Motor neuron (in vitro differentiated cells): ENCODE results near the gene ZNF620. TPM values are rescaled to one million over a fixed set of nuclear protein-coding genes. Genes with fewer than 3 reads are reported as not detected.

Experiments
- ATAC-seq, 8 experiments: fragments of 200-7000 bp; cut with Tn5 transposase; replicated peaks in 6 of 8; 2 replicates each; pipeline ENCODE4 v1.8.0; 2021; ENCODE audit warnings: mild to moderate bottlenecking in 8 of 8, moderate library complexity in 8 of 8
- H3K27ac ChIP-seq, 2 donors: fragments of 250-450 bp; sonication (Bioruptor Pico); 2 replicates each; pipeline ENCODE4 v1.9.0; 2021; ENCODE audit warnings: antibody characterized with exemption in 2 of 2, mild to moderate bottlenecking in 2 of 2, moderate library complexity in 1 of 2
- H3K4me1 ChIP-seq, 2 donors: fragments of 250-450 bp; sonication (Bioruptor Pico); replicated peaks in 1 of 2; 2 replicates each; pipeline ENCODE4 v1.6.1; 2021; ENCODE audit warnings: antibody characterized with exemption in 2 of 2, mild to moderate bottlenecking in 2 of 2, moderate library complexity in 1 of 2
- H3K4me3 ChIP-seq, 5 donors: fragments of 250-450 bp; sonication (Bioruptor Pico); 2 replicates each; pipeline ENCODE4 v1.9.0; 2021; ENCODE audit warnings: antibody characterized with exemption in 5 of 5, mild to moderate bottlenecking in 5 of 5, moderate library complexity in 4 of 5
- WGBS, 10 experiments: fragments of 450-650 bp; shearing (Covaris generic); methylation state at CpG; one replicate each; pipeline ENCODE4 v1.0.0; 2022; 5-methylcytosine and 5-hydroxymethylcytosine counted together
- in situ Hi-C, 9 experiments: fragments of 400-800 bp; cut with MboI; loops; one replicate each; pipeline ENCODE4 v1.15.0; 2021; ENCODE audit warnings: low sequenced_read_pairs in 9 of 9, low pct_unique_long_range_greater_than_20kb in 2 of 9; ENCODE audit not compliant: unreplicated experiment in 9 of 9
- total RNA-seq, 8 experiments: library from RNA; unstranded; fragments of 300-600 nt; gene quantifications; 2 replicates each; pipeline versions ENCODE4 v1.2.3 to v1.2.4, GENCODE V29; 2022

ZNF620 gene
- total RNA-seq, 8 experiments from 2014 or later, result 1.0 to 19.7 (median 10.2) TPM

DNA sequence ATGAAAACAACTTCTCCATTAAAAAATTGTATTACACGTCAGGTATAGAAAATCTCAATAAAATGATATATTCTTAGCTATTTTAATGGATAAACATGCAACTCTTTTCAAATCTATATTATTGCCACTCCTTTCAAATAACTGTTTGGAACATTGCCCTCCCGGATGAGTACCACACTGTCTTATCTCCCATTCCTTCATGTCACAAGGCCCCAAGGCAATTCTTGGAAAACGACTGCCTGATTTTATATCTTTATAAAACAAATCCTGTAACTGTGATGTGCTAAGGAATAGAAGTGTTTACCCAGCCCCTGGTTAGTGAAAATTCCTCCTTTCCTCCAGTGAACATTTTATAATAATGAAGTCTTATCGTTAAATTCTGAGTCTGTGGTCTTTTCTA lies 35.1 kb upstream of the ZNF620 start:
- no peak for ATAC-seq
- Histone ChIP-seq H3K4me3 (no peak overlapping the region), H3K4me1 (no peaks in the 10 kb centered on the region), H3K27ac (no peak overlapping the region)
- WGBS, 10 experiments, result 69 to 100% (median 86%) methylated on average over 1 to 4 of the region's 4 CpGs
- in situ Hi-C loops, result no loop called here

DNA sequence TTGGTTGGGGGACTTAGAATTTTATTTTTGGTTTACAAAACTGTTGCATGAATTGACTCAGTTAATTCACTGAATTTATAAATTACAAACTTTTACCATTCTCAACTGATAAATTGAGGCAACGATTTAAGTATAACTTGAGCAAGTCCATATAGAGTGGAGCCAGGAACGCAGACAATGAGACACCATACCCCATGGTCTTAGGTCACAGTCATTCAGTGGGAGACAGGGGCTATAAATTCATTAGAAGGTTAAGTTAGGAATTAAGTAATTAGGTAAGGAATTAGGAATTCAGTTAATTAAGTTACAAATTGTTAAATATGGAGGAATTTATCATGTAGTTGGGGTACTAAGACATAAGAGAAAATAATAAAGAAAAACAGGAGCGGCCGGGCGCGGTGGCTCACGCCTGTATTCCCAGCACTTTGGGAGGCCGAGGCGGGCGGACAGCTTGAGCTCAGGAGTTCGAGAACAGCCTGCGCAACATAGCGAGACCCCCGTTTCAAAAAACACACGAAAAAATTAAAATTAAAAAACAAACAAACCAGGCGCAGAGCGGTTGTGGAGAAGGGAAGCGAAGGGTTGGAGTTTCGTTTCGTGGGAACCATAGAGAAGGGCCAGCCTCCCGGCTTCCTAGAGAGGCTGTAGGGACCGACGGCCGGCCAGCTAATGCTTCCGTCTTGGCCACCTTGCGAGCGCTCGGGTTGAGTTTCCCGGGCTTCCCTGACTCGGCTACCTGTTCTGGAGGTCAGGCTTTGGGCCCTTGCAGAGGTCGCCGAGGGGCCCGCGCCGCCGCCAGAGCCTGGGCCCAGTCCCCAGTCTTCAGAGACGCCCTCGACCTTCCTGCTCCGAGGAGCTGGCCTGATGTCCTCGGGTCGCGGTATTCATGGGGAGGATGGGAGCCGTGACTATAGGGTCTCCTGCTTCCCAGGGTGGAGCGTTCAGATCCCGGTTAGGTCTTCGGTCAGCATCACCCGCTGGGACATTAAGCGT lies 29.1 kb upstream of the ZNF620 start, which contains the start of gene ZNF619:
Gene ZNF619, plus strand, starts transcription at position 645 of the 993 bp plus-strand sequence. CDS start 858 bp downstream, outside the sequence.
- H3K4me1 ChIP-seq, result peaks cover 0 to 4% of the 10 kb centered on the region in 2 donors
- H3K27ac ChIP-seq, result no peak within 1 kb of the TSS
- H3K4me3 ChIP-seq, result peak within 1 kb of the TSS; percentile 48 to 82 (median 57)
- in situ Hi-C loops, result no loop called here
- ATAC-seq, result peak; percentile 81 to 95 (median 92)
- WGBS, 10 experiments, result 2 to 89% (median 23%) methylated on average over 8 to 41 of the region's 48 CpGs

DNA sequence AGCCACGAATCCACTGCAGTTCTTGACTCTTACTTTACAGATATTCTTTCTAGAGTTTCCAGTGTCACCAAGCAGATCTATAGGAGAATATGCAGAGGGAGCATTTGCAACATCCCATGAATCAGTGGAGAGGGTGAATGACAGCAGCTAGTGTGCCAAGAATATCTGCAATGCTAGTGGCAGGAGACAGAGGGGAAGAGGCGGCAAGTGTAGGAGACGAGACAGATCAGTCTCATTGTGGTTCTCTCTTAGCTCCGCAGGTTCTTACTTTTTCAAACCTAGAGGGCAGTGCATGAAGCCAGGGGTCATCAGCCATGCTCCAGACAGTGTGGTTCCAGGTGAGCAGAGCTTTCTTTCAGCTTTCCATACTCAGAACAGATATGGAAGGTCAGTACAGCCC lies 28.2 kb upstream of the ZNF620 start:
- Histone ChIP-seq H3K4me3 (peak overlapping the region; percentile 48 to 82 (median 57)), H3K4me1 (peaks cover 0 to 4% of the 10 kb centered on the region in 2 donors), H3K27ac (no peak overlapping the region)
- ATAC-seq, result peak in 6 of 8 experiments; percentile 15 to 44 (median 30)
- WGBS, 10 experiments, result 0 to 83% (median 34%) methylated on average over 1 to 4 of the region's 4 CpGs; no CpG with 5 or more reads in 4 of the 10 experiments
- in situ Hi-C loops, result no loop called here

DNA sequence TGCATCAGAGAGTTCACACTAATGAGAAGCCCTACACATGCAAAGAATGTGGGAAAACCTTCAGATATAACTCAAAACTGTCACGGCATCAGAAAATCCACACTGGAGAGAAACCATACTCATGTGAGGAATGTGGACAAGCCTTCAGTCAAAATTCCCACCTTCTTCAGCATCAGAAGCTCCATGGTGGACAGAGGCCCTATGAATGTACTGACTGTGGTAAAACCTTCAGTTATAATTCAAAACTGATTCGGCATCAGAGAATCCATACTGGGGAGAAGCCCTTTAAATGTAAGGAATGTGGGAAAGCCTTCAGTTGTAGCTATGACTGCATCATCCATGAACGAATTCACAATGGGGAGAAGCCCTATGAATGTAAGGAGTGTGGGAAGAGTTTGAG lies 18.7 kb upstream of the ZNF620 start:
- no peak for ATAC-seq
- in situ Hi-C loops, result no loop called here
- H3K4me3 ChIP-seq, result no peak overlapping the region
- 80 to 100% (median 93%) methylated on average over 1 to 3 of the region's 3 CpGs; no CpG with 5 or more reads in 3 of the 10 experiments for WGBS, 10 experiments
- no peak overlapping the region for H3K27ac ChIP-seq
- H3K4me1 ChIP-seq, result no peaks in the 10 kb centered on the region

DNA sequence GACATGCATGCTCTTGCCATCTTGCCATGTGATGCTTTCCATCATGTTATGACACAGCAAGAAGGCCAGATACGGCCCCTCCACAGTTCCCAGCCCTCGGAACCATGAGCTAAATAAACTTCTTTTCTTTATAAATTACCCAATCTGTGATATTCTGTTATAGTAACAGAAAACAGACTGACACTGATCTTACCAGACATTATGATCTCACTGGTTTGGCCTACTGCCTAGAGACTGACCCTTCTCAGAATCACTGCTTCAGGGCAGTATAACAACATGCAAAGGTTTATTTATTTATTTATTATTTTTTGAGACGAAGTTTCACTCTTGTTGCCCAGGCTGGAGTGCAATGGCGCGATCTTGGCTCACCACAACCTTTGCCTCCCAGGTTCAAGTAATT lies 14.9 kb upstream of the ZNF620 start:
- Histone ChIP-seq H3K4me3 (no peak overlapping the region), H3K27ac (no peak overlapping the region), H3K4me1 (no peaks in the 10 kb centered on the region)
- no peak for ATAC-seq
- in situ Hi-C loops, result no loop called here
- WGBS, 10 experiments, result 80 to 100% (median 89%) methylated on average over 1 to 5 of the region's 5 CpGs; no CpG with 5 or more reads in 2 of the 10 experiments

DNA sequence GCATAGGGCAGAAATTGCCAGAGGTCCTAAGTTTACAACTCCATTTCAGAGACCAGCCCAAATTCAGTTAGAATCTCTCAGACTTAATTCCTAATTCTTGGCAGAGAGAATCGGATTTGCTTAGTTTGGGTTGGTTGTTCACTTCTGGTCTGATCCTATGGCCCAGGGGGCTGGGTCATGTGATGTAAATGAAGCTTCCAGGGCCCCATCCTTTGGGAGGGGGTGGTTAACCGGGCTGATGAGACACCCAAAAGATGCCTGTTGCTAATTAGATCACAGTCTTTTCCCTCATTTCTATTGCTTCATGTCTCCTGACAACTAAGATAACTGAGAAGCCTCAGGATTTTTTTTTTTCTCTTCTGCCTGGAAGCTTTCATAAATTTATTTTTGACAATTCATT lies 11.1 kb upstream of the ZNF620 start:
- WGBS, 10 experiments, result 11 to 83% (median 35%) methylated on average over 1 to 2 of the region's 2 CpGs; no CpG with 5 or more reads in 4 of the 10 experiments
- Histone ChIP-seq H3K27ac (no peak overlapping the region), H3K4me3 (no peak overlapping the region), H3K4me1 (no peaks in the 10 kb centered on the region)
- ATAC-seq, result peak in 2 of 8 experiments; percentile 62 to 83
- in situ Hi-C loops, result no loop called here

DNA sequence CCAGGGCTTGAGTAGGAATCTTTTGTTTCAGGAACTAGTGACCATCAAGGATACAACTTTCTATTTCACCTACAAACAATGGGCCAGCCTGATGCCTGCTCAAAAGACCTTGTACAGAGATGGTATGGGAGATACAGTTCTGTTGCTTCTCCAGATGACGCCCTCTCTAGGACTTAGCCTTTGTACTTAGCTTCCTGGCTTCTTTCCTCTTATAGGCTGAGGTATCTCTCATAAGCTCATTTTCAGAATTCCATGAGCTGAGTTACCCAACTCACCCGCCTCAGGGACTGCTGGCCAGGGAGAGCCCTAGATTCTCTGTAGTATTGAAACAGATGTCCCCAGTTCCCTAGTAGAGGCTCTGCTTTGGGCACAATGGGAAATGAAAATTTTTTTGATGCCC lies 8.6 kb upstream of the ZNF620 start:
- in situ Hi-C loops, result no loop called here
- no peak overlapping the region for H3K4me3 ChIP-seq
- no peak overlapping the region for H3K27ac ChIP-seq
- 88 to 91% (median 88%) methylated on average over 1 to 2 of the region's 2 CpGs; no CpG with 5 or more reads in 7 of the 10 experiments for WGBS, 10 experiments
- no peaks in the 10 kb centered on the region for H3K4me1 ChIP-seq
- ATAC-seq, result no peak

DNA sequence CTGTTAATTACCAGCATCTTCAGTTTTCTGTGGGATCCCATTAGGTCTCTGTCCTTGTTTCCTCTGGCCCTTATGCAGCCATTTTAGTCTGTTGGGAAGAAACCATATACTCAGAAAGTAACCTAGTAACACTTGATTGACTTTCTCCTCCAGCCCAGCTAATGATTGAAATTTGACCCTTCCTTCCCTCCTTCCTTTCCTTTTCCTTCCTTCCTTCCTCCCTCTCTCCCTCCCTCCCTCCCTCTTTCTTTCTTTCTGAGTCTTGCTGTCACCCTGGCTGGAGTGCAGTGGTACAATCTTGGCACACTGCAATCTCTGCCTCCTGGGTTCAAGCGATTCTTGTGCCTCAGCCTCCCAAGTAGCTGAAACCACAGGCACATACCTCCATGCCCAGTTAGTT lies 5.9 kb upstream of the ZNF620 start:
- in situ Hi-C loops, result no loop called here
- ATAC-seq, result no peak
- no peak overlapping the region for H3K27ac ChIP-seq
- WGBS, 10 experiments, result 83 to 100% (median 100%) methylated on average over 1 of the region's 1 CpG; no CpG with 5 or more reads in 6 of the 10 experiments
- H3K4me1 ChIP-seq, result no peaks in the 10 kb centered on the region
- no peak overlapping the region for H3K4me3 ChIP-seq

DNA sequence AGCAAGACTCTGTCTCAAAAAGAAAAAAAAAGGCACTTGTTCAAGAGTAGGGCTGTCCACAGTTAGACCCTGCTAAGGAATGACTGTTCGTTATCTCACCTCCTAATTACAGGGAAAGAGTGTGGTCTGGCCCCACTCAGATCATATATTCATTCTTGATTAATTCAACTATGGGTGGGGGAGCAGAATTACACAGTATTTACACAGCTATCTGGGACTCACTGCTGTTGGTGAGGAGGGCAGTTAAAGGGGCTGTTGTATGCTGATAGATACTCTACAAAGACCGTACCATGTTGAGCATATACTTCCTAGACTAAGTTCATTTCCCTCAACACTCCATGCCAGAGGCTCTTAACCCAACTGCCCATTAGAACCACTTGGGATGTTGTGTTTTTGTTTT lies 3.8 kb upstream of the ZNF620 start:
- in situ Hi-C loops, result no loop called here
- no peak overlapping the region for H3K4me3 ChIP-seq
- no peak for ATAC-seq
- H3K27ac ChIP-seq, result no peak overlapping the region
- 17 to 100% (median 77%) methylated on average over 1 to 2 of the region's 2 CpGs for WGBS, 10 experiments
- H3K4me1 ChIP-seq, result peaks cover 4 to 7% of the 10 kb centered on the region in 2 donors

DNA sequence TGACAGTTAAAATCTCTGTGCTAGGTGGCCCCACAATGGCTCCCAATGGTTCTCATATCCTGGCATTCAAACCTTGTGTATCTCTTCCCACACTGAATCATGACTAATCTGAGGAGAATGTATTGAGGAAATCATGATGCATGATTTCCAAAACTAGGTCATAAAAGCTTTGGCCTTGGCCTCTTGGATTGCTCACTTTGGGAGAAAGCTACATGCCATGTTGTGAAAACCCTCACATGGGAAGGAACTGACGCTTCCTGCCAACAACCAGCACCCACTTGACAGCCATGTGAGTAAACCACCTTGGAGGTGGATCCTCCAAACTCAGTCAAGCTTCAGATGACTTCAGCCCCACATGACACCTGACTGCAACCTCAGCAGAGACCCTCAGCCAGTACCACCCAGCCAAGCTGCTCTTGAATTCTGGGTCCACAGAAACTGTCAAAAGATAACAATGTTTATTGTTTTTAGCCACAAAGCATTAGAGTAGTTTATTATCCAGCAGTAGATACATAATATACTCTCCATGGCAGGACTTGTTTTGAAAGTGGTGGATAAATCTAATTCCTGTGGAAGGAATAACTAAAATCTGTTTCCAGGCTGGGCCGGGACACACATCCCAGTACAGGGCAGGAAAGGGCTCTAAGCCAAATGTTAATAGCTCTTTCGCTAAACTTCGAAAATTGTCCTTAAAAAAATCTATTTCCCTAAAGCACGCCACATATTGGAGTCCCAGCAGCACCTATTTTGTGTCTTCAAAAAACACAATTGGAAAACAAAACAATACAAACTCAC lies 1.0 kb upstream of the ZNF620 start:
- in situ Hi-C loops, result no loop called here
- H3K27ac ChIP-seq, result no peak overlapping the region

DNA sequence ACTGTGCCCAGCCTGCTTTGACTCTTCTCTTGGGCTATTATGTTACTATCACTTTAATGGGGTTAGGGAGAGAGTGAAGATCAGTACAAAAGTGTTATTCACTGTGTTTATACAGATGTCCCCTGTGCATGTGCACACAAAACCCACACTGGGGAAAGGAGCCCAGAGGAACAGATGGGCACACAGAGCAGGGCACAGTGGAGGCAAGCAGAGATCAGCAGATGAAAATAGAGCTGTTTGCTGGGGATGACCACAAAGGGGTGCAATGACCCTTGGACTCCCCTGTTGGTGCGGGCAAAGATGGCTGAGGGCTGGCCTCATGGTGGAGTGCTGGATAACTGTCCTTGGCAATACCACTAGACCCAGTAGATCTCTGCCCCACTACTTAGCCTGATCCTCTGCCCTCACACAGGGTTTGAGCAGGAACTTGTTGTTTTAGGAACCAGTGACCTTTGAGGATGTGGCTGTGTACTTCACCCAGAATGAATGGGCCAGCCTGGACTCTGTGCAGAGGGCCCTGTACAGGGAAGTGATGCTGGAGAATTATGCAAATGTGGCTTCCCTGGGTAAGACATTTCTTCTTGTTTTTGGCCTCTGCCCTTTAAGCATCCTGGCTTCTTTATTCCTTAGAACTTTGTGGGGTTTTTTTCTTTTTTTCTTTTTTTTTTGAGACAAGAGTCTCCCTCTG lies 5.3 kb downstream of the ZNF620 start:
- ATAC-seq, result no peak
- in situ Hi-C loops, result no loop called here
- H3K27ac ChIP-seq, result no peak overlapping the region

More for the DNA sequence above, 1.0 kb upstream of the ZNF620 start:
- H3K4me1 ChIP-seq, result peaks cover 10 to 13% of the 10 kb centered on the region in 2 donors
- peak in 2 of 8 experiments; percentile 24 to 60 for ATAC-seq
- WGBS, 10 experiments, result 48 to 100% (median 91%) methylated on average over 2 to 5 of the region's 5 CpGs; no CpG with 5 or more reads in 1 of the 10 experiments
- H3K4me3 ChIP-seq, result no peak overlapping the region

DNA sequence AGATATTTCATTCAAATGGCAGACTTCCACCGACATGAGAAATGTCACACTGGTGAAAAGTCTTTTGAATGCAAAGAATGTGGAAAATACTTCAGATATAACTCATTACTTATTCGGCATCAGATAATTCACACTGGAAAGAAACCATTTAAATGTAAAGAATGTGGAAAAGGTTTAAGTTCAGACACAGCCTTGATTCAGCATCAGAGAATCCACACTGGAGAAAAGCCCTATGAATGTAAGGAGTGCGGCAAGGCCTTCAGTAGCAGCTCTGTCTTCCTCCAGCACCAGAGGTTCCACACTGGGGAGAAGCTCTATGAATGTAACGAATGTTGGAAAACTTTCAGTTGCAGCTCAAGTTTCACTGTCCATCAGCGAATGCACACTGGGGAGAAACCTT lies 10.4 kb downstream of the ZNF620 start:
- H3K4me1 ChIP-seq, result no peaks in the 10 kb centered on the region
- no peak overlapping the region for H3K27ac ChIP-seq
- in situ Hi-C loops, result no loop called here
- H3K4me3 ChIP-seq, result no peak overlapping the region
- no peak for ATAC-seq
- WGBS, 10 experiments, result 43 to 100% (median 90%) methylated on average over 1 to 5 of the region's 5 CpGs

More for the DNA sequence above, 5.3 kb downstream of the ZNF620 start:
- 89% methylated on average over 1 of the region's 1 CpG; no CpG with 5 or more reads in 9 of the 10 experiments for WGBS, 10 experiments
- peaks cover 7 to 13% of the 10 kb centered on the region in 2 donors for H3K4me1 ChIP-seq
- no peak overlapping the region for H3K4me3 ChIP-seq
